Naive thymus-derived CD8-positive, alpha-beta T cell (primary cell): ENCODE data around the gene CBLIF. TPM values are rescaled to one million over a fixed set of nuclear protein-coding genes. Genes with fewer than 3 reads are reported as not detected.
"Not testable (repeated sequence)": the region's sequence is repeated elsewhere in the genome, so short reads cannot be mapped to it uniquely, and the experiment has no call there.

Source experiments
- ATAC-seq, 2 donors: fragments of 150-1000 bp; cut with Tn5 transposase in 1 of 2; sonication (Bioruptor Pico), chemical (Tn5 transposase) in 1 of 2; 1 replicate in 1 of 2; 2 replicates in 1 of 2; pipeline ENCODE4 v1.10.0; 2021; ENCODE audit warnings: mild to moderate bottlenecking in 2 of 2, moderate library complexity in 2 of 2
- POLR2A ChIA-PET: fragments of 350-600 bp; sonication (Branson Sonifier 250); formaldehyde crosslinking; loops from one replicate; lab custom pipeline; 2021; ENCODE audit warnings: antibody characterized with exemption; lab: Charles Lee
- DNase-seq, 10 donors: peaks; one replicate each; pipeline versions ENCODE4 v3.0.0 to v3.0.0-alpha.2; 2020 to 2022
- H3K27ac Mint-ChIP-seq, 10 donors: one replicate each; pipeline ENCODE4 v1.8.0; 2020 to 2022; ENCODE audit warnings: mild to moderate bottlenecking in 10 of 10, mixed read lengths in 10 of 10, moderate library complexity in 4 of 10, inconsistent platforms in 1 of 10
- H3K27me3 Mint-ChIP-seq, 5 donors: one replicate each; pipeline ENCODE4 v1.8.0; 2021 to 2022; ENCODE audit warnings: mixed read lengths in 5 of 5
- H3K36me3 Mint-ChIP-seq, 3 donors: one replicate each; pipeline ENCODE4 v1.8.0; 2020 to 2022; ENCODE audit warnings: mixed read lengths in 3 of 3, mild to moderate bottlenecking in 2 of 3, inconsistent platforms in 1 of 3
- H3K4me1 Mint-ChIP-seq, 4 donors: one replicate each; pipeline ENCODE4 v1.8.0; 2021 to 2022; ENCODE audit warnings: mixed read lengths in 4 of 4
- H3K4me3 Mint-ChIP-seq, 10 donors: one replicate each; pipeline ENCODE4 v1.8.0; 2020 to 2022; ENCODE audit warnings: mild to moderate bottlenecking in 10 of 10, mixed read lengths in 10 of 10, moderate library complexity in 6 of 10, inconsistent platforms in 1 of 10
- H3K9me3 Mint-ChIP-seq, 9 donors: one replicate each; pipeline ENCODE4 v1.8.0; 2020 to 2022; ENCODE audit warnings: mixed read lengths in 9 of 9, mild to moderate bottlenecking in 3 of 9, inconsistent platforms in 1 of 9, moderate library complexity in 1 of 9
- polyA plus RNA-seq, 3 donors: library from polyadenylated mRNA; unstranded; fragments of 300-500 nt; fragmentation: Illumina TruSeq; gene quantifications; one replicate each; pipeline ENCODE4 v1.2.3, GENCODE V29; 2021
- total RNA-seq, 8 experiments: library from RNA in 2 of 8; stranded (reverse) in 2 of 8; gene quantifications; one replicate each; pipeline ENCODE4 v1.2.3 and lab custom pipeline; 2021 to 2026

The CBLIF gene
- total and polyA plus RNA-seq, 5 experiments from 2014 or later: not detected

DNA sequence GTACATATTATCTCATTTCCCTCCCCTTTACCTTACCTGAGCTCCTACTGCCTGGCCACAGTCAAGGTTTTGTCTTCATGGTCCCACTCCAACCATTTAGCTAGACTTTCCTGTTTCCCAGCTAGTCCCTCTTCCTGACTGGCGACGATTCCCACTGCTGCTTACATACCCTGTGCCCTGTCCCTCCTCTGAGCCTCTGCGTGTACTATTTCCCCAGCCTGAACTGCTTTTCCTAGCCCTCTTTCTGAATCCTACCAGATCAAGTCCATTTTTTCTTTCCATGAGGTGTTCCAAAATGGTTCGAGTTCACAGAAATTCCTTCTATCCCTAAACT, 58.1 kb downstream of the CBLIF start:
- no peak for DNase-seq
- Mint-ChIP-seq H3K4me1 (peaks cover 0 to 20% (median 0%) of the 10 kb centered on the region in 4 donors), H3K27me3 (no peaks in the 10 kb centered on the region), H3K9me3 (no peaks in the 10 kb centered on the region), H3K27ac (no peak overlapping the region), H3K4me3 (no peak overlapping the region), H3K36me3 (peaks cover 10 to 42% (median 11%) of the 10 kb centered on the region in 3 donors)
- ATAC-seq: no peak
- POLR2A ChIA-PET: no interaction called here

DNA sequence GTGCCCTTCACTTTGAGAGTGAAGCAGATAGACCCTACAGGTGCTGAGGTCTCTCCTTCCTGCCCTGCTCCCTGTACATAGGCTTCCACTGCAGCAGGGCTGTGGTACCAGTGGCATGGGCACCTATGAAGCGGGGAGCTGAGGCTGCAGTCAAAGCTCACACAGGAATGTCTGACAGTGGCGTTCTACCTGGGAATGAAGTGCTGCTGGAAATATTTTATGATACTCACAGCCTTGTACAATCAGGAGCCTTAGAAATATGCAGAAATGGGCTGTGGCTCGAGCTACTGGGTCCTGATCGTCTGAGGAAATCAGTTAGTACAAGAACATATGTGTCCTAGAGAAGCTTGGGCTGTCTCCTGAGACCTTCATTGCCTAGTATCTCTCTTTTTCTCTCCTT, 59.5 kb downstream of the CBLIF start:
- POLR2A ChIA-PET: no interaction called here
- Mint-ChIP-seq H3K9me3 (no peaks in the 10 kb centered on the region), H3K4me1 (peaks cover 0 to 20% (median 0%) of the 10 kb centered on the region in 4 donors)

DNA sequence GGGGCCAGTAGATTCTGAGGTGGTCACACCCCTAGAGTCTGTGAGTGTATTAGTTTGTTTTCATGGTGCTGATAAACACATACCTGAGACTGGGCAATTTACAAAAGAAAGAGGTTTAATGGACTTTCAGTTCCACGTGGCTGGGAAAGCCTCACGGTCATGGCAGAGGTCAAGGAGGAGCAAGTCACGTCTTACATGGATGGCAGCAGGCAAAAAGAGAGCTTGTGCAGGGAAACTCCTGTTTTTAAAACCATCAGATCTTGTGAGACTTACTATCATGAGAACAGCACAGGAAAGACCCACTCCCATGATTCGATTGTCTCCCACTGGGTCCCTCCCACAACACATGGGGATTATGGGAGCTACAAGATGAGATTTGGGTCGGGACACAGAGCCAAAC, 60.9 kb downstream of the CBLIF start:
- peaks cover 7 to 28% (median 14%) of the 10 kb centered on the region in 3 donors for H3K36me3 Mint-ChIP-seq
- H3K9me3 Mint-ChIP-seq, ATAC-seq, POLR2A ChIA-PET, DNase-seq, H3K27me3 Mint-ChIP-seq, H3K4me3 Mint-ChIP-seq, H3K27ac Mint-ChIP-seq: not testable (repeated sequence)
- peaks cover 0 to 20% (median 0%) of the 10 kb centered on the region in 4 donors for H3K4me1 Mint-ChIP-seq

More for the DNA sequence above, 59.5 kb downstream of the CBLIF start:
- H3K36me3 Mint-ChIP-seq: peaks cover 10 to 40% (median 14%) of the 10 kb centered on the region in 3 donors
- no peaks in the 10 kb centered on the region for H3K27me3 Mint-ChIP-seq
- no peak overlapping the region for H3K4me3 Mint-ChIP-seq
- no peak overlapping the region for H3K27ac Mint-ChIP-seq
- ATAC-seq (no peak), DNase-seq (no peak)

DNA sequence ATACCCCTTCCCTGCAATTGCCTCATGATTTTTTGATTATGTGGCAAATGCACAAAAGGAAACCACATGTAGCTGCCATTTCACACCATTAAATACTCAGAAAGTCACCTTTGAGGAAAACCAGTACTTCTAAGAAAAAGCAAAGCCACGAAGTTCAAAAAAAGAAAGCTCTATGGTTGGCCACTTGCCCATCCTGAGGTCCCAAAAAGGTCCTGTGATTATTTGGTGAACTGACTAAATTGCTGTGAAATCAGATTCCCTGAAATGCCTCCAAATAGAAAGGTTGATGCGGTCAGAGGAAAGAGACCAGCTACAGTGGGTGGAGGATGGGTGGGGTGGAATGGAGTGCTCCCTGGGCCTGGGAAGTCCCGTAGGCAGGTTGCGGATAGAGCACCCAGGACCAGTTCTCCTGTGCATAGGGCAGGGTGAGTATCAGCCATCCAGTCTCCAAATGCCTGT, 61.6 kb downstream of the CBLIF start:
- no peak for DNase-seq
- Mint-ChIP-seq H3K36me3 (peaks cover under 1 to 22% (median 14%) of the 10 kb centered on the region in 3 donors), H3K27me3 (no peaks in the 10 kb centered on the region), H3K4me3 (no peak overlapping the region), H3K27ac (no peak overlapping the region), H3K4me1 (peaks cover 0 to 20% (median 0%) of the 10 kb centered on the region in 4 donors), H3K9me3 (no peaks in the 10 kb centered on the region)
- POLR2A ChIA-PET: no interaction called here
- no peak for ATAC-seq

DNA sequence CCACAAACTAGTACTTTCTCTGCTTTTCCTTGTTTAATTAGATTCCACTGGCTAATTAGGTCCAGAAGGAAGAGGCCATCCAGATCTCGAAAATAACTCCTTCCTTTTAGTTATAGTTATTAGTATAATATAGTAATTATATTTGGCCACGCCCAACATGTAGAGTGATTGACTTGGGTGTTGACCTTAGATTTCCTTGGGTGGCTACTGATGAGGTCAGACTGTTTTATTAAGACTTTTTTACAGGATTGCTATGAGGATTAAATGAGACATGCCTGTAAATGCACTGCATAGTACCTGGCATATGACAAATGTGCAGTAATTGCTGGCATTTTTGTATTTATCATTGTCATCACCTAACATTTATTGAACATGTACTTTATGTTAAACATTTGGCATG, 63.2 kb downstream of the CBLIF start:
- DNase-seq: no peak
- peaks cover 0 to 20% (median 0%) of the 10 kb centered on the region in 4 donors for H3K4me1 Mint-ChIP-seq
- no peaks in the 10 kb centered on the region for H3K9me3 Mint-ChIP-seq
- H3K27ac Mint-ChIP-seq: no peak overlapping the region
- POLR2A ChIA-PET: no interaction called here
- peaks cover 0 to 11% (median 4%) of the 10 kb centered on the region in 3 donors for H3K36me3 Mint-ChIP-seq
- ATAC-seq: no peak
- H3K27me3 Mint-ChIP-seq: no peaks in the 10 kb centered on the region
- H3K4me3 Mint-ChIP-seq: no peak overlapping the region

DNA sequence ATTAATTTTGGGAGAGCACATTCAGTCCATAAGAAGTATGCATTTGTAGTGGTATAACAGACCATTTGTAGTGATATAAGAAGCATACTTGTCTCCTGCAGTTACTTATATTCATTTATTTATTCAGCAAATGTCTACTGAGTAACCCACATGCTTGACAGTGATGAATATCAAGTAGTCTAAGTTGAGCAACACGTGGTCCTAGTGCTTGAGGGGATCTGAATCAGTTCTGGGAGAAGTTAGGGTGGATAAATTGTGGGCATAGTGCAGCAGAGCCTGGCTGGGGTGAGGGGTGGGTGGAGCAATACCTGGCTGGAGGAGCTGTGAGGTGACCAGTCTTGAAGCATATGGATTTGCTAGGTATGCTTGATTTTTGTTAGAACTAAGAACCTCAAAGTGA, 65.8 kb downstream of the CBLIF start:
- Mint-ChIP-seq H3K4me1 (peaks cover 0 to 22% (median 0%) of the 10 kb centered on the region in 4 donors), H3K27me3 (no peaks in the 10 kb centered on the region), H3K4me3 (no peak overlapping the region), H3K27ac (peak overlapping the region in 1 of 10 donors; percentile 36), H3K36me3 (peaks cover 4 to 19% (median 17%) of the 10 kb centered on the region in 3 donors), H3K9me3 (no peaks in the 10 kb centered on the region)
- ATAC-seq (no peak), DNase-seq (no peak)
- POLR2A ChIA-PET: no interaction called here

Other genes starting within 250 kb of the CBLIF start
- 10 to 100 TPM; 46.7 to 50.5 TPM for gene OSBP, start 229.7 kb downstream of the CBLIF start, total RNA-seq
- gene OSBP, start 229.7 kb downstream of the CBLIF start, polyA plus RNA-seq: 10 to 100 TPM; 19.5 to 34.8 (median 19.6) TPM
- gene PATL1, start 176.5 kb downstream of the CBLIF start, total RNA-seq: 10 to 100 TPM; 40.5 to 40.7 TPM
- 1 to 10 TPM; 3.2 to 8.2 (median 3.8) TPM for gene PATL1, start 176.5 kb downstream of the CBLIF start, polyA plus RNA-seq
- not detected for gene OR10V1, start 131.7 kb downstream of the CBLIF start, total RNA-seq
- gene OR10V1, start 131.7 kb downstream of the CBLIF start, polyA plus RNA-seq: not detected
- 10 to 100 TPM; 10.3 to 11.2 TPM for gene STX3, start 90.1 kb downstream of the CBLIF start, total RNA-seq
- 1 to 10 TPM; 2.8 to 3.6 (median 3.0) TPM for gene STX3, start 90.1 kb downstream of the CBLIF start, polyA plus RNA-seq
- 10 to 100 TPM; 44.4 to 45.2 TPM for gene MRPL16, start 34.7 kb downstream of the CBLIF start, total RNA-seq
- 10 to 100 TPM; 68.4 to 93.0 (median 92.8) TPM for gene MRPL16, start 34.7 kb downstream of the CBLIF start, polyA plus RNA-seq
- gene TCN1, start 21.0 kb upstream of the CBLIF start, total RNA-seq: not detected
- not detected for gene TCN1, start 21.0 kb upstream of the CBLIF start, polyA plus RNA-seq
- gene OOSP3, start 33.3 kb upstream of the CBLIF start, total RNA-seq: not detected
- gene OOSP3, start 33.3 kb upstream of the CBLIF start, polyA plus RNA-seq: under 1 TPM in 1 of 3 donors, not detected in 2; 0.43 TPM
- not detected for gene OOSP1, start 92.9 kb upstream of the CBLIF start, total RNA-seq
- not detected for gene OOSP1, start 92.9 kb upstream of the CBLIF start, polyA plus RNA-seq
- gene OOSP4A, start 118.5 kb upstream of the CBLIF start, total RNA-seq: not detected
- not detected for gene OOSP4A, start 118.5 kb upstream of the CBLIF start, polyA plus RNA-seq
- not detected for gene OOSP4B, start 171.7 kb upstream of the CBLIF start, total RNA-seq
- not detected for gene OOSP4B, start 171.7 kb upstream of the CBLIF start, polyA plus RNA-seq
- gene OOSP2, start 194.9 kb upstream of the CBLIF start, total RNA-seq: not detected
- not detected for gene OOSP2, start 194.9 kb upstream of the CBLIF start, polyA plus RNA-seq
- gene MS4A3, start 211.2 kb upstream of the CBLIF start, total RNA-seq: not detected
- gene MS4A3, start 211.2 kb upstream of the CBLIF start, polyA plus RNA-seq: not detected
- not detected for gene MS4A2, start 243.2 kb upstream of the CBLIF start, total RNA-seq
- gene MS4A2, start 243.2 kb upstream of the CBLIF start, polyA plus RNA-seq: not detected